DMS53 treated with DMSO at 0.1 percent for 48 hours (cell line): ENCODE results near the gene UPP1.
A peak's percentile ranks its signal among the peaks of the same experiment; 100 is the strongest.

ENCODE experiments used
- DNase-seq: peaks from one replicate; lab custom pipeline; 2025; ENCODE audit not compliant: unreplicated experiment; lab: John Stamatoyannopoulos, UW

Gene UPP1

GRCh38 chr7:48085433-48085791 lies 3.7 kb upstream of the UPP1 start:
- no peak for DNase-seq

- DNase-seq = no peak
These were observed 3.1 kb upstream of the UPP1 start for GRCh38 chr7:48085942-48086341.

- DNase-seq = no peak
These were observed 1.7 kb upstream of the UPP1 start for GRCh38 chr7:48087349-48087748.

GRCh38 chr7:48088559-48089045 lies 463 bp upstream of the UPP1 start:
- DNase-seq = peak; percentile 96

- DNase-seq = no peak
These were observed 1.2 kb downstream of the UPP1 start for GRCh38 chr7:48090095-48090805.

GRCh38 chr7:48091506-48092433 lies 2.7 kb downstream of the UPP1 start:
- no peak for DNase-seq

- DNase-seq = no peak
These were observed 5.8 kb downstream of the UPP1 start for GRCh38 chr7:48094861-48095293.

DNA sequence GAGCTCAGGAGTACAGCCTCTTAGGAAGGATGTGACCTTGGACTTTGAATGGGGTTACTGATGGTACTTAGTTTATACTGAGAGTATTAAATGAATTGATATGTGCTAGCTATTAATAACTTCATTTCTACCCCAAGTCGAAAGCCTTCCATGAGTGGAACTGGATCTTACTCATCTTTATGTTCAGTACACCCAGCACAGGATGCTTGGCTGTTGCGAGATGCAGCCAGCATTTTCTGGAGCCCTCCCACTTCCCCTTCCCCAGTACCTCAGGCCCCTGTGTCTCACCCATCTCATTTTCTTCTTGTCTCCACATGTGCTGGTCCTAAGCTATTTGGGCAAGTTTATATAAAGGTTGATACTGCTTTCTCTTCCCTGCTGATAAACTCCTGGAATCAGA lies 7.2 kb downstream of the UPP1 start:
- DNase-seq = no peak

DNA sequence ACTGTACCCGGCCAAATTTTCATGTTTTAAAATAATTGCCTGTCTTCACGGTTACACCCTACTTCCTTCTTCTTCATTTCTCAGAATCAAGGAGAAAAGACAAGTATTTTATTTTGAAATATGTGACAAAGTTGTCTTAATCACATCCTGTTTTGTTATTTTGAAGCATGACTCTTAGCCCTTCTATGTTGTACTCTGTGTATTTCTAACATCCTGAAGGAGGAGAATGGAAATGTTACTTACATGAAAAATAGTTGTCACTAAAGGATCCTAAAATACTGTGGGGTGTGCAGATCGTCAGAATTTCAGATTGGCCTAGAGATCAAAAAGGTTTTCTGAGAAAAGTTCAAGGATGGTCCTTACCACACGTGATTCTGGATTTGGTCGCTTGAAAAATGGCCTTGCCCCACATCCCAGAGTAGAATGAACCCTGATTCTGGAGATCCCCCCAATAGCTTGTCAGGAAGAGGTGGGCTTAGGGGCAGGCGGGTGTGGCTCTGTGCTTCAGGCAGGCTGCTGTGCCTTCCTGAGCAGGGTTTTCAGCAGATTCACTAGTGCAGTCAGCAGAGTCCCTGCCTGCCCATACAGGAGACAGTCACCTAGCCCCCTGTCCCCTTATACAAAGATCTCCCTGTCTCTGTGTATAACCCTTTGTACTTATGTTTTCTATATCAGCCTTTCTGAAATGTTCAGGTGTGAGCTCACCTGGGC lies 8.6 kb downstream of the UPP1 start:
- no peak for DNase-seq

GRCh38 chr7:48098846-48099245 lies 9.8 kb downstream of the UPP1 start:
- DNase-seq = no peak

GRCh38 chr7:48099781-48100180 lies 10.7 kb downstream of the UPP1 start:
- DNase-seq = no peak

DNA sequence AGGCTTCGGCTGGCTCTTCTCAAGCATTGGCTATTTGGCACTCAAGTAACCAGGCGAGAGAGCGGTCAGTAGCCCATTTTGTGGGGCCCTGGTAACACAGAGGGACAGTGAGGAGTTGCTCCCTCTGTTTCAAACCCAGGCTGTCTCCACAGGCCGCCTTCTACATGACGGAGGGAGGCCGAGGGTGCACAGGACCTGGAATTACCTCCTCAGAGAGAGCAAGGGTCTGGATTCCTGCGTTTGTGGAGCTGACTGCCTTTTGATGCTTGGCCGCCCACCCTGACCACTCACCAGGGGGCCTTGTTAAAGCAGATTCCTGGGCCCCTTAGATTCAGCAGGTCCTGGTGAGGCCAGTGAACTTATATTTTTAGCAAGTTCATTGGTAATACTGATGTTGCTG lies 12.3 kb downstream of the UPP1 start:
- no peak for DNase-seq

- no peak for DNase-seq
These were observed 12.9 kb downstream of the UPP1 start for GRCh38 chr7:48101968-48102367.

DNA sequence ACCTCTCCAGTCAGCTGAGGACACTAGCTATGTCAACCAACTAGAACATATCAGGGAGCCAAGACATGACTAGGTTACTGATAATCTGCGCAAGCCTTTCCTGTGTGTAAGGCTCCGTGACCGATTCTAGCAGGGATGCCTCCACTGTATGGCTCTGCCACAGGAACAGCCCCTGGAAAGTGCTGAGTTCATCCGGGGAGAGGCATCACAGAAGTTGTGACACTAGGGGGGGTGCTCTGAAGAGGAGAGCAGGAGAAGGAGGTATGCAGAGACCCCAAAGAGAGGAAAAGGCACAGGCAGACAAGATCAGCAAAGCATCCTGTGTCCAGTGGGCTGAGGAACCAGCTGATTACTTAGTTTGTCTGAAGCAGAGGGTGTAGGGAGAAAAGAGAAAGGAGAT lies 13.5 kb downstream of the UPP1 start:
- no peak for DNase-seq

DNA sequence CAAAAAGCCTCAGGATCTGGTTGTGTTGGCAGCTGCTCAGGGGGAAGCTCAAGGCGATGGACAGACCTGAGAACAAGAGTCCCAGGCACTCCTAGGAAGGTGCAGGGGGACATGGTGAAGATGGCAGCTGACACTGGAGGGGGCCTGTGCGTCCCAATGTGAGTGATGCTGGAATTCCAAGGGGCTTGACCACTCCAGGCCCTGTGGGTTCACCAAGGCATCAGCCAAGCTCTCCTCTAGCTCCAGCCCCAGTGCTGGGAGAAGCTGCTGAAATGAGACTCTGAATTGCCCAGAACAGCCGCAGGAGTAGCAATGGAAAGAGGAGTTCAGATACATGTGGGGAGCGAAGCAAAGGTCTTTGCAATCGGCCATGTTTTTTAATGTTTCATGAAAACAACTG lies 16.0 kb downstream of the UPP1 start:
- no peak for DNase-seq

DNA sequence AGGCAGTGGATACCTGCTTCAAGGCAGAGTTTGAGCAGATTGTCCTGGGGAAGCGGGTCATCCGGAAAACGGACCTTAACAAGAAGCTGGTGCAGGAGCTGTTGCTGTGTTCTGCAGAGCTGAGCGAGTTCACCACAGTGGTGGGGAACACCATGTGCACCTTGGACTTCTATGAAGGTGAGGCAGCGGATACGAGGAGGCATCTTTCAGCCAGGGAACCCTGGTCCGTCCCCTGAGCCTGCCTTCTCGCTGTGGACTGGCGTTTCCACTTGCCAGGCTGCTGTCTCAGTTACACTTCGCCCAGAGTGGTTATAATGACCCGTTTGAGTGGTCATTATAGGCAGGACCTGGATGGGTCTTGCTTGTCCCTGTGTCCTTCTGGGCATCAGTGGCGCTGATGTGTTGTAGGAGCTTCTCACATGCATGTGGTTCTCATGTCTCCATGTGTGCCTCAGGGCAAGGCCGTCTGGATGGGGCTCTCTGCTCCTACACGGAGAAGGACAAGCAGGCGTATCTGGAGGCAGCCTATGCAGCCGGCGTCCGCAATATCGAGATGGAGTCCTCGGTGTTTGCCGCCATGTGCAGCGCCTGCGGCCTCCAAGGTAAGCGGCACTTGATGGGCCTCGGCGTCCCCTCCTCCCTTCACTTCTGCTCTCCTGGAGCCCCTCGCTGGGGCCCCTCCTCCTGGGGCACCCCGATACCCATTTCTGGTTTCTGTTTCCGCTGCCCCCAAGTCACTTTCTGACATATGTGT lies 18.0 kb downstream of the UPP1 start:
- no peak for DNase-seq

- DNase-seq = no peak
These were observed 18.9 kb downstream of the UPP1 start for GRCh38 chr7:48107926-48108472.

DNA sequence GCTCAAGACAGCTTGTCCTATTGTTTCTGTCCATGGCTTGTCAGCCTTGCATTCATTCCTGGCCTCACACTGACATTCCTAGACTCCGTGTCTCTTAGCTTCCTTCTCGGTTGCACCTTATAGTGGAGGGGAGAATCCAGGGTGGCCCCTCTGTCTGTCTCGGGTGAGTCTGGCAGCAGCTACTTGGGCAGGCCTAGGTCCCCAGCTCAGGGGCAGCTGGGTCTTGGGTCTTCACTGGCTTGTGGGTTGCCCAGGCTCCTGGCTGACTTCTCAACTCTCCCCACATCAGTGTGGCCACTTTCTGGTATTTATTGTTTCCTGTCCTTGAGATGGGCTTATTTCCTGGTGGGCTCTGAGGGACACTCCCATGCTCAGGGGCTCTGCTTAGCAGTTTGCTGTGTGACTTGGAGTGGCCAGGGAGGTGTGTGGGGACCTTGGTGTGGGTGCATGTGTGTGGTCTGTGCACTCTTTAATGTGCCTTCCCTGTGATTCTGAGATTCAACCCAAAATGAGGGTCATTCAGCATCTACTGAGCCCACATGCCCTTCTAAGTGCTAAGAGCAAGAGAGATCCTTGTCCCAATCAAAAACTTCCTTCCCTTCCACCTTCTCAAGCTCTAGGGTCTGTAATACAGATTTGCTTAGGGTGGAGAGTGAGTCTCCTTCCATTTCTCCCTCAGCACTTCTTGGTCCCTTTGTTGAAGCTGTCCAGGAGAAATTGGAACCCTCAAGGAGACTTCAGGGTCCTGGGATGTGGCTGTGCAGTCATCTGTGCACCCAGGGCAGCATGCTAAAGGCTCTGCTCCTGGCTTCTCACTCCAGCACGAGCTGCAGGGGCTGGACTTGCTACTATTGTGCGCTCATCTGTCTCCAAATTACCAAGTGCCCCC lies 20.1 kb downstream of the UPP1 start:
- DNase-seq = no peak

GRCh38 chr7:48109848-48110663 lies 21.0 kb downstream of the UPP1 start:
- peak; percentile 84 for DNase-seq
